ENCODE measurements around the gene EXD3. TPM values are rescaled to one million over a fixed set of nuclear protein-coding genes. Genes with fewer than 3 reads are reported as not detected.

The EXD3 gene
- total RNA-seq, 2 experiments from 2014 or later: 10.3 to 13.2 TPM

DNA sequence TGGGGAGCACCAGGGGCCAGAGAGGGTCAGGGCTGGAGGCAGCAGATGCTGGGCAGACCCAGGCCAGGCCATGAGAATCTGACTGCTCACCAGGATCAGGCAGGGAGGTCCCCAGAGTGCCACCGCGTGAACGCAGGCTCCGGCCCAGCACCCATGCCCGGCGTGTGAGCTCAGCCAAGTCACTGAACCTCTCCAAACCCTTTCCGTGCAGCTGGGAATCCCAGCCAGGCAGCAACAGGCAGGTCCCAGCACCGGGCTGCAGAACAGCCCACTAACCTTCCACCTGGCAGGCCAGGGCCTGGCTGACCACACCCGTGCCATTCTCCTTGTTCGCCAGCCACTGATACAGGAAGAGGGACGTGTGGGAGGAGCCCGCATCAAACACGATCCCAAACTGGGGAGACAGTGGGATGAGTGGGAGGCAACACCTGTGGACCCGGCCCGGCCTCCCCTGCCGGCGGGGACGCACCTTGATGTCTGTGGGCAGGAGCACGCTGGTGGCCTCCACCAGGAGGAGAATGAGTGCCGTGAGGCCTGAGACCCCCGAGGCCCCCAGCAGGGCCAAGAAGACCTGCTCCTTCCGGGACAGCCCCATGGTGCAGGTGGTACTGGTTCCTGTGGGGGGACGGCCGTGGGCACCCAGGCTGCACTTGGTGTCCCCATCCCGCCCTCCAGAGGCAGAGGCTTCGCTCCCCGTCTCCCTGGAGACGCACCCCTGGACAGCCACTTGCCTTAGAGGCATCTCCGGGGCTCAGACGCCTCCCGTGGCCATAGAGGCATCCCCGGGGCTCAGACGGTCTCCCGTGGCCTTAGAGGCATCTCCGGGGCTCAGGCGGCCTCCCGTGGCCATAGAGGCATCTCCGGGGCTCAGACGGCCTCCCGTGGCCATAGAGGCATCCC is 15.0 kb upstream of the EXD3 start:
- DNase-seq: no peak
- Mint-ChIP-seq H3K4me3 (no peak overlapping the region), H3K36me3 (ENCODE audit: low read depth) (no peaks in the 10 kb centered on the region), H3K27me3 (peaks cover 12% of the 10 kb centered on the region), H3K9me3 (no peaks in the 10 kb centered on the region), H3K27ac (no peak overlapping the region), H3K4me1 (peaks cover 5% of the 10 kb centered on the region)
- ChIA-PET POLR2A (no interaction called here), CTCF (interaction anchor here (0.5 to 1.3 kb wide), 3 partner anchors 15 to 684 kb away, joined by 3 to 7 read pairs (median 4); partner anchors contain the start of genes EXD3, NOXA1 and RNF224)

DNA sequence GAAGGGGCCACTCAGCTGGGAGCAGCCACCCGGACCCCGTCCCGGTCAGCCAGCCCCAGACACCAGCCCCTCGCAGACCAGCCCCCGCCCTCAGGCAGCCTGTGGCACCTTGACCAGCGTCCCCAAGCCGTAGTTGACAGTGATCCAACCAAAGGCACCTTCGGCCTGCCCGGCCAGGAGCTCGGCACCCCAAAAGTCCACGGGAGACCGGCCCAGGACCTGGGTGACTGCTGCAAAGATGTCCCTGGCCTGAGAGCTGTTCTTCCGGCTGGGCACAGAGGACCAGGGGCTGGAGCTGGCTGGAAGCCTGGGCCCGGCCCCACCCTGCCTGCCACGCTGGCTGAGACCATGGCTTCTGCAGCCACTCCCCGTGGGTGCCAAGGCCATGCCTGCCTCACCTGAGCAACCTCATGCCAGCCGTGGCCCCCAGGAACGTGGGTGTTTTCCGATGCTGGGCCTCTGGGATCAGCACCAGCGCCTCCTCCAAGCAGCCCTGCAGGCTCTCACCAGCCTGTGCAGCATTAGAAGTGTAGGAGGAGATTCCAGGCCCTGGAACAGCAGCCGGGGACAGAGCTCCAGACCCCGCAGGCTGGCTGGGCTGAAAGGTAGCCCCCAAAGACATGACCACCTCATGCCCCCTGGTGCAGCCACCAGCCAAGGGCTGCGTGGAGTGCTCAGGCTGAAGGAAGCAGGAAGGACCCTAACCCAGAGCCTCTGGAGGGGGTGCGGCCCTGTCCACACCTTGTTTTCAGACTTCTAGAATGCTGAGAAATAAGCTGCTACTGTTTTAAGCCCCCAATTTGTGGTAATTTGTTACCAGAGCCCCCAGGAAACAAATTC is 14.0 kb upstream of the EXD3 start:
- H3K36me3 Mint-ChIP-seq (ENCODE audit: low read depth): no peaks in the 10 kb centered on the region
- H3K9me3 Mint-ChIP-seq: no peaks in the 10 kb centered on the region
- peaks cover 4% of the 10 kb centered on the region for H3K4me1 Mint-ChIP-seq
- H3K27ac Mint-ChIP-seq: no peak overlapping the region
- H3K4me3 Mint-ChIP-seq: no peak overlapping the region
- CTCF ChIA-PET: interaction anchor here (0.5 to 1.3 kb wide), 5 partner anchors 8 to 685 kb away, joined by 3 to 7 read pairs (median 4); partner anchors contain the start of genes EXD3, NOXA1 and RNF224
- H3K27me3 Mint-ChIP-seq: peaks cover 6% of the 10 kb centered on the region
- DNase-seq: no peak
- POLR2A ChIA-PET: no interaction called here

DNA sequence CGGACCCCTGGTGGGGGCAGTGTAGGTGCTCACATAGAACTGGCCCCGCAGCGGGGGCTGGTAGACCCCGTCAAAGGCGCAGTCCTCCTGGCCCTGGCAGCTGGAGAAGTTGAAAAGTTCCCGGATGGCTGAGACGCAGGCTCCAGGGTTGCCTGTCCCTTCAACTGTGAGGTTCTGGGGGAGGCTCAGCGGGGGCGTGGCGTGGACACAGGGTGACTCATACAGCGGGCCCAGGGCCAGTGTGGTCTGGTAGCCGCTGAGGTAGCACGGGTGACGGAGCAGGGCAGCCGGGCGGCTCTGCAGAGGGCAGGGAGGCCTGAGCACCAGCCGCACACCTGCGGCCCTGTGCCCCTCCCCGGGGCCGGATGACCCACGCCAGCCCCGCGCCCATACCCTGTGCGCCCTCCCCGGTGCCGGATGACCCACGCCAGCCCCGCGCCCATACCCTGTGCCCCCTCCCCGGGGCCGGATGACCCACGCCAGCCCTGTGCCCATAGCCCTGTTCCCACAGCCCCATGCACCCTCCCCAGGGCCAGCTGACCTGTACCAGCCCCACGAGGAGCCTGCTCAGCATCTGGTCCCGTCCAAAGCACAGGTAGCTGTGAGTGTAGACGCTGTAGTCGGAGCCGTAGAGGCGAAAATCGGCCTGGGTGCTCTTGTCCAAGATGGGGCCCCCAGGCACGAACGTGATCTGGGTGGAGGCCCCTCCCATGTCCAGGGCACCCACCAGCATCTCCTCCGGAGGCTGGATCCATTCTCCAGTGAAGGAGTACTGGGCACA is 13.2 kb upstream of the EXD3 start:
- Mint-ChIP-seq H3K4me1 (peaks cover 2% of the 10 kb centered on the region), H3K4me3 (no peak overlapping the region), H3K36me3 (ENCODE audit: low read depth) (no peaks in the 10 kb centered on the region), H3K9me3 (no peaks in the 10 kb centered on the region), H3K27me3 (peaks cover 4% of the 10 kb centered on the region), H3K27ac (no peak overlapping the region)
- no peak for DNase-seq
- POLR2A ChIA-PET: no interaction called here
- CTCF ChIA-PET: interaction anchor here (0.8 to 1.3 kb wide), 3 partner anchors 9 to 209 kb away, joined by 3 to 7 read pairs (median 7); partner anchors contain the start of genes EXD3, NOXA1 and RNF224

DNA sequence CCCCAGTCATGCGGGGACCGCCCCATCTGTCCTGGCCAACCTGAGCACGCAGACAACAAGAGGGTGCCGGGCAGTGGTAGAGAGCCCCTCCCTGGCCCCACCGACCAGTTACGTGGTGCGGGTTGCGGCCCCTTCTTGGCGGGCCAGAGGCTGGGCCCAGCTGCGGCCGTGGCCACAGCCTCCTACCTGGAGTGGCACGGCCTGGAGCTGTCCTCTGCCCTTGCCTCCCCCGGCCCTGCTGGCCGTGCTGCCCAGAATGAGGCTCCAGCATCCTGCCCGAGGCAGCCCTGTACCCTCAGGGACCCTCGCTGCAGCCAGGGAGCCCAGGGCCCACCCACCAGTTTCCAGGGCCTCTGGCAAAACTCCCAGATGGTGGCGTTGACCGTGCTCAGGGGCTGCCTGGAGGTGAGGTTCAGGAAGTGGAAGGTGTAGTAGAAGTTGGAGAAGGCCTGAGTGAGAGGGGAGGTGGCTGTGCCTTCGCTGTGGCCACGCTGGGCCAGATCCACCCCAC is 12.5 kb upstream of the EXD3 start:
- Mint-ChIP-seq H3K36me3 (ENCODE audit: low read depth) (no peaks in the 10 kb centered on the region), H3K27ac (no peak overlapping the region), H3K4me1 (peaks cover 2% of the 10 kb centered on the region), H3K27me3 (peaks cover 4% of the 10 kb centered on the region), H3K4me3 (no peak overlapping the region), H3K9me3 (no peaks in the 10 kb centered on the region)
- POLR2A ChIA-PET: no interaction called here
- no peak for DNase-seq
- CTCF ChIA-PET: interaction anchor here (0.7 to 2.3 kb wide), 2 partner anchors 8 to 12 kb away, joined by 3 to 13 read pairs; partner anchors contain the start of genes EXD3 and NOXA1

DNA sequence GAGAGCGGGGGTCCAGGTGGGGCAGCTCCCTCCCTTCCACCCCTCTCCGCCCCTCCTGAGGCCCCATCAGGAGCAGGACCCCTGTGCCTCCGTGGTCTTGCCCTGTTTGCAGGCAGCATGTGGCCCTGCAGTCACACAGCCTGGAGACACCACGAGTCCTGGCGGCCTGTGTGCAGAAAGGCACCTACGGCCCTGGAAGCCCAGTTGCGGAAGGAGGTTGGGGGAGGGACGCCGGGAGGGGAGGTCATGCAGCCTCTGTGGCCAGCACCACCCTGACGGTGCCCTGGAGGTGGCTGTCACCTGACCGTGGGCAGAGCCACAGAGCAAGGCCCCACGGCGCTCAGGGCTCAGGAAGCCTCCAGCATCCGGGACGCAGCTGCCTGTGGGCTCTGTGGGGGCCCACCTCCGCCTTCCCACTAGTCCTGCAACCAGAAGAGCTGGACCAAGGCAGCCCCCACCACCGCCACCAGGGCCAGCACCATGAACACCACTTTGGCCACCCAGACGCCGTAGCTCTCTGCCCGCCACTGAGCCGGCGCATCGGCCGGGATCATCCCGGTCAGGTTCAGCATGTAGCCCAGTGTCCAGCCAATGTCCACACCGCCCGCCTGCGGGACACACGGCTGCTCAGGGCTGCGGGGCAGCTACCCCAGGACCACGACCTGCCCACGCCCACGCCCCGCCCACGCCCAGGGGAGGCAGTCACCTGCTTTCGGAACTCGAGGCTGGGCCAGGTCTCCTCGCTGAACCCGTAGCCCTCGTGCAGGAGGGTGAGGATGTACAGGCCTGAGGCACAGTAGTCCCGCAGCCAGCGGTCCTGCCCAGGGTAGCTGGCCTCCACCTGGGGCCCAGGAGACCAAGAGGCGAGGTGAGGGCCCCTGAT is 11.8 kb upstream of the EXD3 start:
- Mint-ChIP-seq H3K27ac (no peak overlapping the region), H3K36me3 (ENCODE audit: low read depth) (no peaks in the 10 kb centered on the region), H3K4me3 (no peak overlapping the region), H3K9me3 (no peaks in the 10 kb centered on the region), H3K4me1 (peaks cover 2% of the 10 kb centered on the region), H3K27me3 (peaks cover 4% of the 10 kb centered on the region)
- ChIA-PET POLR2A (no interaction called here), CTCF (interaction anchor here (0.7 to 2.3 kb wide), 3 partner anchors 9 to 12 kb away, joined by 3 to 13 read pairs (median 6); partner anchors contain the start of genes EXD3 and NOXA1)
- DNase-seq: no peak

DNA sequence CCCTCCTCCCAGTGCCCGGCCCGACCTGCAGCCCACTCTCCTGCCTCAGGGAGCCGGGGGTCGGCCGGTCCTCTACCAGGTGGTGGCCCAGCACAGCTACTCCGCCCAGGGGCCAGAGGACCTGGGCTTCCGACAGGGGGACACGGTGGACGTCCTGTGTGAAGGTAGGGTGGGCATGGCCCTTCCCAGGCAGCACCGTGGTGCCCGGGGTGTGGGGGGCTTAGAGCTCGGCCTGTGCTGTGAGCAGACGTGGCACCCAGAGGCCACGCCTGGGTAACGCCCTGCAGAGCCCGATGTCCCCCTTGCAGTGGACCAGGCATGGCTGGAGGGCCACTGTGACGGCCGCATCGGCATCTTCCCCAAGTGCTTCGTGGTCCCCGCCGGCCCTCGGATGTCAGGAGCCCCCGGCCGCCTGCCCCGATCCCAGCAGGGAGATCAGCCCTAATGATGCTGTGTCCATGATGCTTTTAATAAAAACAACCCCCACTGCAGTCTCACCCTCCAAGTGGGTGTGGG is 11.0 kb upstream of the EXD3 start:
- H3K27ac Mint-ChIP-seq: no peak overlapping the region
- no peaks in the 10 kb centered on the region for H3K27me3 Mint-ChIP-seq
- H3K36me3 Mint-ChIP-seq (ENCODE audit: low read depth): no peaks in the 10 kb centered on the region
- POLR2A ChIA-PET: no interaction called here
- H3K4me3 Mint-ChIP-seq: no peak overlapping the region
- no peaks in the 10 kb centered on the region for H3K4me1 Mint-ChIP-seq
- DNase-seq: no peak
- H3K9me3 Mint-ChIP-seq: no peaks in the 10 kb centered on the region
- CTCF ChIA-PET: interaction anchor here (1.6 to 2.3 kb wide), 2 partner anchors 10 to 11 kb away, joined by 6 to 13 read pairs; partner anchors contain the start of genes EXD3 and NOXA1

DNA sequence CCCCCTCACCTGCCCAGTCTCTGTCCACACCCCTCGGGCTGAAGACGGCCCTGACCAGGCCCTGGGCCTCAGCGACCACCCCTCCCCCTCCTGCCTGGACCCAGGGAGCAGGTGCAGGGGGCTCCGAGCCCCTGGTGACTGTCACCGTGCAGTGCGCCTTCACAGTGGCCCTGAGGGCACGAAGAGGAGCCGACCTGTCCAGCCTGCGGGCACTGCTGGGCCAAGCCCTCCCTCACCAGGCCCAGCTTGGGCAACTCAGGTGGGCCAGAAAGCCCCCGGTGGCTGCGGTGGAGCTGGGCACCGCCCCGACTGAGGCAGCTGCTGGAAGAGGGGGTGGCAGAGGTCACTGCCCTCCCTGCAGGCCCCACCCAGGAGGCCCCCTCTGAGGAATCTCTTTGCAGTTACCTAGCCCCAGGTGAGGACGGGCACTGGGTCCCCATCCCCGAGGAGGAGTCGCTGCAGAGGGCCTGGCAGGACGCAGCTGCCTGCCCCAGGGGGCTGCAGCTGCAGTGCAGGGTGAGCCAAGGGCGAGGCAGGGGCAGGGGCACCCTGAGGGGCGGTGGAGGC is 10.5 kb upstream of the EXD3 start:
- no peaks in the 10 kb centered on the region for H3K4me1 Mint-ChIP-seq
- no peaks in the 10 kb centered on the region for H3K36me3 Mint-ChIP-seq (ENCODE audit: low read depth)
- no peak overlapping the region for H3K27ac Mint-ChIP-seq
- H3K9me3 Mint-ChIP-seq: no peaks in the 10 kb centered on the region
- no peaks in the 10 kb centered on the region for H3K27me3 Mint-ChIP-seq
- no peak for DNase-seq
- ChIA-PET POLR2A (no interaction called here), CTCF (interaction anchor here (1.6 to 2.3 kb wide), 2 partner anchors 10 kb away, joined by 6 to 13 read pairs; partner anchors contain the start of genes EXD3 and NOXA1)
- no peak overlapping the region for H3K4me3 Mint-ChIP-seq

DNA sequence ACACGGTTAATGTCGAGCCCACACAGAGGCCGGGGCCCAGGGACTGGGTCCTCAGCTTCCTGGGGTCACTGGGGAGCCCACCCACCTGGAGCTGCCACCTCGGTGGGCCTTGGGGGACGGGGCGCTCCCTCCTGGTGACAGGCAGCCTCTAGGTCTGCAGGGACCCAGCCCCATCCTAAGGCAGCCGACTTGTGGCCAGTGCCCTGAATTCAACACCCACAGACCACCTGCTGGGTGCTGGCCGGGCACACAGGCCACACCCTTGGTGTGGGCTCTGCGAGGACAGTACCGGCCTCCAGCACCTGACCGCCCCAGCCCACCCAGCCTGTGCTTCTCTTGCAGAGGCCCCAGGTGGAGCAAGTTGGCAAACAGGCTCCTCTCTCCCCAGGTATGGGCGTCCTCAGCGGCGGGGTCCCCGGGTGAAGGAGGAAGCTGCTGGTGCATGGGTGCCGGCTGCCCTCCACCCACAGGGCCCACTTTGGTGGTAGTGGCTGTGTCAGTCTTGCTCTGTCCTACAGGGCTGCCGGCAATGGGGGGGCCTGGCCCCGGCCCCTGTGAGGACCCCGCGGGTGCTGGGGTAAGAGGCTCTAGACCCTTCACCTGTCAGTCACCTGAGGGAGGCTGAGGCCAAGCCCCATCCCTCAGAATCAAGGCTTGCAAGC is 9.9 kb upstream of the EXD3 start:
- Mint-ChIP-seq H3K4me1 (no peaks in the 10 kb centered on the region), H3K27me3 (no peaks in the 10 kb centered on the region), H3K27ac (no peak overlapping the region), H3K4me3 (no peak overlapping the region), H3K36me3 (ENCODE audit: low read depth) (no peaks in the 10 kb centered on the region), H3K9me3 (no peaks in the 10 kb centered on the region)
- POLR2A ChIA-PET: no interaction called here
- DNase-seq: no peak
- CTCF ChIA-PET: interaction anchor here (1.6 to 2.3 kb wide), 2 partner anchors 10 to 11 kb away, joined by 6 to 13 read pairs; partner anchors contain the start of genes EXD3 and NOXA1

DNA sequence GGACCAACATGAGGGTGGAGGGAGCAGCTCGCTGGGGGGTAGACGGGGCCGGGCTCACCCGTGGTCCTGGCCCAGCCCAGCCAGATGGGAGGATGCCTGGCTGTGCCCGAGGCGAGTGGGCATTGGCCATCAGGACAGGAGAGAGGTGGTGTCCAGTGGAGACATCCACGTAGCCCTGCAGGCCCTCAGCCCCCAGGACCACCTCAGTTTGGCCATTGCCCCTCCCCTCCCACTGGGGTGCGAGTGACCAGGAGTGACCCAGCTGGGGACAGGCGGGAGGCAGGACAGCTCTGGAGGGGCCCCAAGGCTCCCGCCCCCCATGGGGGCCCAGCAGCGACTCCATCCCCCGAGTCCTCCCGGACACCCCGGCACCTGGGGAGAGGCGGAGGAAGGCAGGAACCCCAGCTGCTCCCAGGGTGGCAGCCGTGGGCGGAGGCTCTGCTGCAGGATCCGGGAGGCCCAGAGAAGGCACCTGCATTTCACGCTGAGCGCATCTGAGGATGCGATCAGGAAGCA is 8.5 kb upstream of the EXD3 start:
- Mint-ChIP-seq H3K9me3 (no peaks in the 10 kb centered on the region), H3K27me3 (no peaks in the 10 kb centered on the region), H3K27ac (no peak overlapping the region), H3K36me3 (ENCODE audit: low read depth) (no peaks in the 10 kb centered on the region), H3K4me3 (no peak overlapping the region), H3K4me1 (no peaks in the 10 kb centered on the region)
- no peak for DNase-seq
- ChIA-PET POLR2A (no interaction called here), CTCF (interaction anchor here (0.8 kb wide), 1 partner anchor 8 kb away, joined by 3 read pairs; the partner anchor contains the start of genes EXD3 and NOXA1)

DNA sequence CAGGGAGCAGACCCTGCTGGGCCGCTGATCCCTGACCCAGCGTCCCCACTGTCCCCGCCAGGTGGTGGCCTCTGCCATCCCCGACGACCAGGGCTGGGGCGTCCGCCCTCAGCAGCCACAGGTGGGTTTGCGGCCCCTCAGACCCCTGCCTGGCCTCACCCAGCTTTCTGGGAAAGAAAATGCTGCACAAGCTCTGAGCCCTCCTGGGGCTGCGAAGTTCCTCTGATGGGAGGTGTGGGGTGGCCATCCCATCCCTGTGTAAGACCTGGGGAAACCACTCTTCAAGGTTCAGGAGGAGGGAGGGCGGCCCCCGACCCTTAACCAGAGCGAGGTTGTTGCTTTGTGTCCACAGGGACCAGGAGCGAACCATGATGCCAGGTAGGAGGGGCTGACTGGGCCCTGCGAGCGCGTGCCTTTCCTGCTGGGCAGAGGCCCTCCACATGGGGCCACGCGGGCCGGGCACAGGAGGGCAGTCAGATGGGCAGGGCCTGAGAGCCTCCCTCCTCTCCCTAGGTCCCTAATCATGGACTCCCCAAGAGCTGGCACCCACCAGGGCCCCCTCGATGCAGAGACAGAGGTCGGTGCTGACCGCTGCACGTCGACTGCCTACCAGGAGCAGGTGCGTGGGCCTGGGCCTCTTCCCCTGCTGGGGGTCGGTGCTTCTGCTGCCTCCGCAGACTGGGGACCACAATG is 7.9 kb upstream of the EXD3 start:
- ChIA-PET POLR2A (no interaction called here), CTCF (interaction anchor here (0.7 kb wide), 1 partner anchor 15 kb away, joined by 3 read pairs; no protein-coding TSS in a partner anchor)
- Mint-ChIP-seq H3K36me3 (ENCODE audit: low read depth) (no peaks in the 10 kb centered on the region), H3K27ac (no peak overlapping the region), H3K4me3 (no peak overlapping the region), H3K27me3 (no peaks in the 10 kb centered on the region), H3K4me1 (no peaks in the 10 kb centered on the region), H3K9me3 (no peaks in the 10 kb centered on the region)
- DNase-seq: no peak

Data from activated CD4-positive, alpha-beta T cell treated with anti-CD3 and anti-CD28 coated beads, Interleukin-2, amount 10 ng/mL, durations not matched to agents 7 days and 5 days (primary cell).